RWPE1 (cell line): ENCODE measurements around the gene SLC25A39.
"Not testable (repeated sequence)": the region's sequence is repeated elsewhere in the genome, so short reads cannot be mapped to it uniquely, and the experiment has no call there.

Experiments used
- CTCF ChIA-PET: fragments of 350-600 bp; sonication (Branson Sonifier 250); formaldehyde crosslinking; extraction: SDS; loops from one replicate; lab custom pipeline; 2021; lab: Yijun Ruan, JAX
- POLR2A ChIA-PET: fragments of 400-600 bp; formaldehyde crosslinking; extraction: SDS; loops from one replicate; lab custom pipeline; 2020; ENCODE audit warnings: antibody characterized with exemption; ENCODE audit not compliant: low non-redundant PET; lab: Yijun Ruan, JAX
- DNase-seq: peaks from one replicate; pipeline ENCODE4 v3.0.0; 2012; ENCODE audit warnings: low spot score
- H3K27ac ChIP-seq: fragments of 450-650 bp; 2 replicates; pipeline ENCODE4 v1.5.1; 2017
- CTCF ChIP-seq: fragments of 450-650 bp; conservative IDR thresholded peaks from 2 replicates; pipeline ENCODE4 v1.5.1; 2017; ENCODE audit warnings: low read depth, mild to moderate bottlenecking

The SLC25A39 gene

GRCh38 chr17:44344939-44345453 lies 20.4 kb upstream of the SLC25A39 start, which contains the start of gene GRN:
Gene GRN, plus strand, starts transcription at chr17:44345302. Its CDS starts 3,863 bp downstream, at chr17:44349165.
- POLR2A ChIA-PET, result no interaction called here
- peak; percentile 99 for DNase-seq
- no peak for TF ChIP-seq CTCF
- peak within 1 kb of the TSS; percentile 92 for H3K27ac ChIP-seq
- CTCF ChIA-PET, result interaction anchor here (0.5 to 1.3 kb wide), 11 partner anchors 11 to 300 kb away, joined by 3 to 5 read pairs (median 3); no protein-coding TSS in a partner anchor

- H3K27ac ChIP-seq, result peak overlapping the region; percentile 92
- ChIA-PET POLR2A (interaction anchor here (0.5 to 0.6 kb wide), 2 partner anchors 83 to 100 kb away, joined by 3 to 4 read pairs; no protein-coding TSS in a partner anchor), CTCF (no interaction called here)
- DNase-seq, result no peak
- TF ChIP-seq CTCF, result no peak
Measured at GRCh38 chr17:44343510-44344209, 19.0 kb upstream of the SLC25A39 start.

- POLR2A ChIA-PET, CTCF ChIA-PET, H3K27ac ChIP-seq, DNase-seq: not testable (repeated sequence)
Measured at GRCh38 chr17:44340553-44340952, 15.9 kb upstream of the SLC25A39 start.

- TF ChIP-seq CTCF, result no peak
- DNase-seq, result no peak
- H3K27ac ChIP-seq, result peak overlapping the region; percentile 17
- ChIA-PET POLR2A (no interaction called here), CTCF (interaction anchor here (0.6 to 1.0 kb wide), 2 partner anchors 11 to 83 kb away, joined by 3 to 5 read pairs; no protein-coding TSS in a partner anchor)
Measured at GRCh38 chr17:44338702-44339101, 14.1 kb upstream of the SLC25A39 start.

GRCh38 chr17:44335968-44336367 lies 11.3 kb upstream of the SLC25A39 start:
- no peak overlapping the region for H3K27ac ChIP-seq
- TF ChIP-seq CTCF, result no peak
- POLR2A ChIA-PET, result no interaction called here
- DNase-seq, result no peak
- CTCF ChIA-PET, result interaction anchor here (0.9 kb wide), 1 partner anchor 14 kb away, joined by 3 read pairs; no protein-coding TSS in a partner anchor

GRCh38 chr17:44335564-44335963 lies 10.9 kb upstream of the SLC25A39 start:
- DNase-seq, result no peak
- no peak overlapping the region for H3K27ac ChIP-seq
- ChIA-PET POLR2A (no interaction called here), CTCF (interaction anchor here (0.9 kb wide), 1 partner anchor 15 kb away, joined by 3 read pairs; no protein-coding TSS in a partner anchor)
- no peak for TF ChIP-seq CTCF
